ENCODE measurements around the gene TTC23L. TPM values are rescaled to one million over a fixed set of nuclear protein-coding genes. Genes with fewer than 3 reads are reported as not detected.
A peak's percentile ranks its signal among the peaks of the same experiment; 100 is the strongest.
"Not testable (repeated sequence)": the region's sequence is repeated elsewhere in the genome, so short reads cannot be mapped to it uniquely, and the experiment has no call there.

Gene TTC23L
- total RNA-seq: under 1 TPM in 1 of 2 donors, not detected in 1; 0.74 TPM
- long read RNA-seq, donor 1: 0 reads
- long read RNA-seq, donor 2: 0 reads

- intact Hi-C loops (cut with DNase I): no loop called here
Measured at GRCh38 chr5:34838785-34839714, at the start of gene TTC23L. TTC23L (plus strand) TSS chr5:34839164; CDS start chr5:34840672, 1,508 bp downstream.

GRCh38 chr5:34789639-34790038, 49.3 kb upstream of the TTC23L start:
- DNase-seq (ENCODE audit: low spot score): no peak
- intact Hi-C loops (cut with DNase I): no loop called here

More at GRCh38 chr5:34838785-34839714, at the start of gene TTC23L:
- peak; percentile 95 for DNase-seq (ENCODE audit: low spot score)

GRCh38 chr5:34790069-34790468, 48.9 kb upstream of the TTC23L start:
- DNase-seq (ENCODE audit: low spot score): no peak
- intact Hi-C loops (cut with DNase I): no loop called here

GRCh38 chr5:34791761-34792244, 47.2 kb upstream of the TTC23L start:
- intact Hi-C loops (cut with DNase I): no loop called here
- DNase-seq (ENCODE audit: low spot score): no peak

- no peak for DNase-seq (ENCODE audit: low spot score)
- intact Hi-C loops (cut with DNase I): no loop called here
Measured at GRCh38 chr5:34802834-34803563, 36.0 kb upstream of the TTC23L start.

GRCh38 chr5:34803974-34804732, 34.8 kb upstream of the TTC23L start:
- intact Hi-C loops (cut with DNase I): no loop called here
- no peak for DNase-seq (ENCODE audit: low spot score)

- intact Hi-C loops (cut with DNase I): no loop called here
- DNase-seq (ENCODE audit: low spot score): no peak
Measured at GRCh38 chr5:34804913-34805312, 34.1 kb upstream of the TTC23L start.

GRCh38 chr5:34806532-34806931, 32.4 kb upstream of the TTC23L start:
- intact Hi-C loops (cut with DNase I): no loop called here
- DNase-seq (ENCODE audit: low spot score): no peak

GRCh38 chr5:34811706-34812105, 27.3 kb upstream of the TTC23L start:
- DNase-seq (ENCODE audit: low spot score): no peak
- intact Hi-C loops (cut with DNase I): no loop called here

GRCh38 chr5:34813509-34813908, 25.5 kb upstream of the TTC23L start:
- no peak for DNase-seq (ENCODE audit: low spot score)
- intact Hi-C loops (cut with DNase I): no loop called here

GRCh38 chr5:34817558-34818351, 21.2 kb upstream of the TTC23L start:
- DNase-seq (ENCODE audit: low spot score): no peak
- intact Hi-C loops (cut with DNase I): no loop called here

GRCh38 chr5:34818717-34819116, 20.2 kb upstream of the TTC23L start:
- DNase-seq (ENCODE audit: low spot score): no peak
- intact Hi-C loops (cut with DNase I): no loop called here

- intact Hi-C loops (cut with DNase I): no loop called here
- DNase-seq (ENCODE audit: low spot score): no peak
Measured at GRCh38 chr5:34820593-34820992, 18.4 kb upstream of the TTC23L start.

GRCh38 chr5:34822956-34823715, 15.8 kb upstream of the TTC23L start:
- intact Hi-C loops (cut with DNase I): no loop called here
- no peak for DNase-seq (ENCODE audit: low spot score)

GRCh38 chr5:34826347-34826746, 12.6 kb upstream of the TTC23L start:
- no peak for DNase-seq (ENCODE audit: low spot score)
- intact Hi-C loops (cut with DNase I): no loop called here

GRCh38 chr5:34827588-34828506, 11.1 kb upstream of the TTC23L start:
- no peak for DNase-seq (ENCODE audit: low spot score)
- intact Hi-C loops (cut with DNase I): no loop called here

- intact Hi-C loops (cut with DNase I); DNase-seq (ENCODE audit: low spot score): not testable (repeated sequence)
Measured at GRCh38 chr5:34830827-34831226, 8.1 kb upstream of the TTC23L start.
